ENCODE data around the gene MRM1.

Gene MRM1

DNA sequence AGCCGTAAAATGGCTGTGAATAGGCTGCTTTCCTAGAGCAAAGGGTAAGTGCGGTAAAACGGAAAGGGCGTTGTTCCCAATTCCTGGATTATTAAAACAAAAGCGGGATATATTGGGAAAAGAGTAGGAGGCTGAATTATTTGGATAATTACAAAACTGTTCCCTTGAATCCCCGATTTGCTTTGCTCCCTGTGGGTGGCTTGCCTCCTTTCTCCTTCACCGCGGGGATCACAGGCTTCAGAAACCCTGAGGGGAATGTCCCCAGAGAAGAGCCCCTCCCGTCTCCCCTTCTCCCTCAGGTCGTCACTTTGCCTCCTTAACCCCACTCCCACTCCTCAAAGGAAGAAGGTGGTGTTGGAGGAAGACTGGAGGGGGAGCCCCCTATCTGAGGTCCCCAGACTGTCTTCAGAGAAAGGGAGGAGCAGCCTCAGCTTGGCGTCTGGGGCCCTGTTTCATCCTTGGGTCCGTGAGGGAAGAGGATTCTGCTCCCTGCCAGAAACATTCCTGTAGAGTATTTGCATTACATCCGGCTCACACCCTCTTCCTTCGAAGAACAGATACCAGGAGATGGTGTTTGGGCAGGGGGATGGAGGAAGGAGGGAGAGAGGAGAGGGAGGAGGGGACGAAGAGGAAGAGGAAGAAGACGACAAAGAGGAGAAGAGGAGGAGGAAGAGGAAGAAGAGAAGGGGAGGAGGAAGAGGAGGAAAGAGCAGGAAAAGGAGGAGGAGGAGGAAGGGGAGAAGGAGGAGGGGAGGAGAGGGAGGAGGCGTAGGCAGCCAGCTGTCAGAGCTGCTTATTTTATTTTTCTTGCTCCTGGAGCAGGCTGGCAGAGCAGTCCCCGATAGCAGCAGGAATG is 31.8 kb downstream of the MRM1 start:
- DNase-seq = no peak

DNA sequence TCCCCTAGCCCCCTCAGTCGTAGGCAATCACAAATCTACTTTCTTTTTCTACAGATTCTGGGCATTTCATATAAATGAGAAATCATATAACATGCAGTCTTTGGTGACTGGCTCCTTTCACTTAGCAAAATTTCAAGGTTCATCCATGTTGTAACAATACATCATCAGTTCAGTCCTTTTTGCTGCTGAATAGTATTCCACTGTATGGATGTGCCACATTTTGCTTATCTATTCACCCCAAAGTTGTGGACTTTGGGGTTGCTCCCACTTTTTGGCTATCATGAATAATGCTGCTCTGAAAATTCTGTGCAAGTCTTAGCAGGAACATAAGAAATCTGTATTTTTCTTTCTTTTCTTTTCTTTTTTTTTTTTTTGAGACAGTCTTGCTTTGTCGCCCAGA is 39.0 kb downstream of the MRM1 start:
- DNase-seq = no peak

- no peak for DNase-seq
Observed at GRCh38 chr17:36640836-36641235, 39.5 kb downstream of the MRM1 start.

DNA sequence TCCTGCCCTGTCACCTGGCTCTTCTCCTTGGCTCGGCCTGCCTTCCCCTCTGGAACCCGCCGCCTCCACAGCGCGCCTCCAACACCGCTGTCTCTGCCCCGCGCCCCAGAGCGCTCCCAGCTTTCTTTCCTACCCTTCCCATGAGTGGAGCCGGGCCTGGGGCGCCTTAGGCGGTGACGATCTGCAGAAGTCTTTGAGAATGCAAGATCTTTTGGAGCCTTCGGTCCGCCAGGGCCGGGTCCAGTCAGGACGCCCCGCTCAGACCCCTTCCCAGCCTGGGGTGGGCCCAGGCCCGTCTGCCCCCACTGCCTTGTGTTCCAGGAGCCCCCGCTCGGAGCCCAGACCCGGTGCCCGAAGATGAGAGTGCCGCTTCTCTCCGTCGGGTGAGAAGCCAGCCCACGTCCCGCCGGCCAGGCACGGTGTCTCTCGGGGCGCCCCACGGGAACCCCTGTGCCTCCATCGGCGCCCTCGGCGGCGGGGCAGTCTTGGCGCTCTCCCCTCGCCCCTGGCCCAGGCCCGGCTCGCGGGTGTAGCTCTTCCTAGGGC is 40.0 kb downstream of the MRM1 start:
- DNase-seq = peak in 1 of 2 experiments; percentile 25

- DNase-seq = peak; percentile 31 to 35
Observed at GRCh38 chr17:36641877-36642845, 40.8 kb downstream of the MRM1 start.

DNA sequence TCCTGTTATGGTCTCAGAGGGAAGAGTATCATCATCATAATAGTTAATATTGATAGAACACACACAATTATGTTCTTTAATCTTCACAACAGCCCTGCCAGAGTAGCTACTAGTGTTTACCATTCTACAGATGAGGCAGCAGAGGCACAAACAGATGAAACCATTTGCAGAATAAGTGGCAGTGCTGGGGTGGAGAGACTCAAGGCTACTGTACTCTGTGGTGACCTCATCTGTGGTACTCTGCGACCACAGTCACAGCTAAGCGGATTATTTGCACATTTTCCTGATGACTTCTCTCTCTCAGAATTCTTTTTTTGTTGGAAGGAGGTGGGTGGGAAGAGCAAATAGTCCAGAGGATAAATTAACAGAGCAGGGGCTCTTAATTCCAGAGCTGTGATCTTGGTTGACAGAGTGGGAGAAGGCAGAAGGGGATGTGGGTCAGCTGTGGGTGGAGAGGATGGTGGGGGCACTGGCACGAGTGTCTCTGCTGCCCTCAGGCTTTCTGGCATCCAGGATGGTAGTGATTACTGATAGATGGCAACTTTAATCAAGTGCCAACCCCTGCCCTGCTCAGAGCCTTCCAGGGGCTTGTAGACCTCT is 41.8 kb downstream of the MRM1 start:
- no peak for DNase-seq

GRCh38 chr17:36645422-36645821 is 44.0 kb downstream of the MRM1 start:
- DNase-seq = no peak

DNA sequence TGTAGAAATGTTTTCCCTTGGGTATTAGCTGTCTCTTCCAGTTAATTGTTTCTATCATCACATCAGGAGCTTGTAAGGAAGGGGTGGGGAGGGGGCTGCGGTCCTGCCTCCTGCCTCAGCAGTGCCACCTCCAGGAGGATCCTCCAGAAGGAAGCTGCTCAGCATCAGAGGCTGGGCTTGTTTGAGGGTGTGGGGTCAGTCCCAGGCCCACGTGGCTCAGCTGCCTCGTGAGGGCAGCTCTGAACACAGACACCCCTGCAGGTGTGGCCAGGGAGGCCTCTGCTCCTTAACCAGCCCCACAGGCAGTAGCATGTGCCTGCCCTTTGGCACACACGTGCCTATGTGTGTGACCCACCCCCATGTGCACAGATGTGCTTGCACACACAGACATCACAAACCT is 46.3 kb downstream of the MRM1 start:
- DNase-seq = no peak

- no peak for DNase-seq
Observed at GRCh38 chr17:36650096-36650775, 48.9 kb downstream of the MRM1 start.

DNA sequence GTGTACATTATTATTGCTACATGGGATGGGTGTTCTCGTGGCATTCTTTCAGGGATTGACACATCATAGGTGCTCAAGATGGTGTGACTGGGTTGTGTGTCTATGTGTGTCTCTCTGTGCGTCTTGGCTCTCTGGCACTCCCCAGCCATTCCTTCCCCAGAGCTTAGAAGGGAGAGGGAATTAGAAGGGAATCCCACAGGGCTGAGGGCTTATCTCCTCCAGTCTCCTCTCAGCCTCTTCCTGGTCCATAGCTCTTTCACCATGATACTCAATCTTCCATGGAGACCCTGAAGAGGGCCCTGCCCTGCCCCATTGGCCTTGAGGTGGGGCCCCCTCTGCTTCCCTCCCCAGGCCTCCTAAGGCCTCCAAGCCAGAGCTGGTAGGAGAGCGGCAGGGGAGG is 52.0 kb downstream of the MRM1 start:
- no peak for DNase-seq

DNA sequence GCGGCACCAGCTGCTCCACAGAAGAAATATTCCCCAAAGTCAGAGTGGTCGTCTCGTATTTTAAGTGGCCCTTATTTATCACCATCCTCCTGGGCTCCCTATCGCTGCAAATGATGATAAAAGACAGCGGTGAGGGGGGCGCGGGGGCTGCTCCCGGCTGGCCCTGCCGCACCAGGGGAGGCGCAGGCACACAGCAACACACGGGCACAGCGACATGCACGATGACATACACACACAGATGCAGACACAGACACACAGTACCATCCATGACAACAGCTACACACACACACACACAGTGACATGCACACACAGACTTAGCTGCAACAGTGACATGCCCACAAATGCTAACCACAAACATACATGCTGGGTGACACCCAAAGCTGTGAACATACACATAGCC is 52.5 kb downstream of the MRM1 start:
- DNase-seq = no peak

DNA sequence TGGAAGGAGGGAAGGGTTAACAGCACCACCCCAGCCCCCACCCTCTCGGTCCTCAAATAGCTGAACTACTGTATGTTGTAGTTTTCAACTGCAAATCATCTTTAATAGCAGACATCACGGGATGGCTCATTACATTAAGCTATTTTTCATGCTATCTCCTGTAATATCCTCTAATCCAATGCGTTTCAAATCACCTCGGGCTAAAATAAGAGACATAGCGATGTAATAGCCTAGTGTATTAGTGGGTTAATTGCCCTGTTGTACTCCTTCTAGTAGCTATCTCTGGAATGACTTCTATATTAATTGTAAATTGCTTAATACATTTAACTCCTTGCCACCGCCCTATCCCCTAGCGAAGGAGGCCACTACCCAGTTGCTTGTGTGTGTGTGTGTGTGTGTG is 54.3 kb downstream of the MRM1 start:
- no peak for DNase-seq

DNA sequence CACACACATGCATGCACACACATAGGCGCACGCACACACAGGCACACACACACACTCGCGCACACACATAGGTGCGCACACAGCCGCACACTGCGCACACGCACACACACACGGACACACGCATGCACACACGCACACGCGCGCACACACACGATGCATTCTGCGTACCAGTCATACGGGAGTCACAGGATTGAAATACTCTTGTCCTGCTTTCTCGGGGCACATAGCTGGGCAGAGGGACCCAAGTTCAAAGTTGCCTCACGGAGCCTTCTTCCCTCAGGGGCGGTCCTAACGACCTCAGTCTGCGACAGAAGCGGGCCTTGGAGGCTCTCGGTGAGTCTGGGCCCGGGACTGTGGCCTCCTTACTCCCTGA is 56.0 kb downstream of the MRM1 start:
- DNase-seq = no peak

DNA sequence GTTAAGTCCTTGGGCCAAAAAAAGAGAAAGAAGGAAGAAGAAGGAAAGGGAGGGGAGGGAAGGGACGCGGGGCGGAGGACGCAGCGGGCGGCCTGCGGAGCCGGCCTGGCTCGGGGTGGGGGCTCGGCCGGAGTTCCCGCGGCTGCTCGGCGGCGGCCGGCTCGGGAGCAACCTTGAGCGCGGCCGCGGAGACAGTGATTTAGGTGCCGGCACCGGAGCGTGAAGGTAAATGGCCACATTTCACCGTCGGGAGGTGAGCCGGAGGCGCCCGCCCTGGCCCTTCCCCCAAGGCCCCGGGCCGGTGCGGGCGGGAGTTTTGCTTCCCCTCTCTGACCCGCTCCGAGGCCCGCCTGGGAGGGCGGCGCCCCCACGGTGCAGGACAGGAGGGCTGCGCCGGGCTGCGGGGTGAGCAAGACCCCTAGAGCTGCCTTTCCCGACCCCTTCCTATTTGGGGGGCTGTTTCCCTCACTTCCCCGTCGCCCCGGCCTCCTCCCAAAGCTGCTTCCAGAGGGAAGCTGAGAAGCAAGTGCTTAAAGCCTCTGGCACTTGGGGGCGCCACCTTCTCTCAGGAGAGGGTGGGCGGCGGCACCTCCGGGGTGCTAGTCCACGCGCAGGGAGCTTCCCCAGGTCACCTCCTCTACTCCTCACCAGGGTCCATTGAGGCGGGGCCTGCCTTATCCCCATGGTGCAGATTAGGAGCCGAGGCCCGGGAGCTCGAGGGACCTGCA is 56.5 kb downstream of the MRM1 start:
- peak; percentile 47 to 53 for DNase-seq
